BJ (cell line): Measurements from ENCODE around the gene MEDAG. TPM values are rescaled to one million over a fixed set of nuclear protein-coding genes. Genes with fewer than 3 reads are reported as not detected.

ENCODE experiments used
- CTCF ChIA-PET: fragments of 350-600 bp; formaldehyde crosslinking; extraction: SDS; loops from one replicate; lab custom pipeline; 2021; ENCODE audit warnings: antibody characterized with exemption, inconsistent platforms; lab: Yijun Ruan, JAX
- POLR2A ChIA-PET: fragments of 300-600 bp; sonication (Branson Sonifier 250); formaldehyde crosslinking; extraction: SDS; loops from one replicate; lab custom pipeline; 2021; ENCODE audit warnings: antibody characterized with exemption; lab: Charles Lee
- DNase-seq: peaks from one replicate; pipeline ENCODE4 v3.0.0-alpha.2; 2011; ENCODE audit warnings: low read depth
- H3K27me3 ChIP-seq: 2 replicates; pipeline ENCODE4 v1.6.0; 2011; ENCODE audit warnings: low read length; ENCODE audit not compliant: control insufficient read depth, insufficient read depth
- H3K36me3 ChIP-seq: 2 replicates; pipeline ENCODE4 v1.5.1; 2011; ENCODE audit warnings: low read length; ENCODE audit not compliant: control insufficient read depth, insufficient read depth
- H3K4me3 ChIP-seq: 2 replicates; pipeline ENCODE4 v1.5.1; 2011; ENCODE audit warnings: low read depth, mild to moderate bottlenecking, control low read depth, low read length
- CTCF ChIP-seq: IDR thresholded peaks from 2 replicates; pipeline ENCODE4 v1.5.1; 2011; ENCODE audit warnings: low read depth, mild to moderate bottlenecking, control low read depth, inconsistent platforms, low read length, moderate library complexity; ENCODE audit not compliant: insufficient read depth
- polyA minus RNA-seq: library from RNA; depleted of rRNA, polyadenylated mRNA; stranded (reverse); fragments of >200 nt; gene quantifications from 2 replicates; pipeline ENCODE4 v1.2.3, GENCODE V29; 2011; rRNA and poly(A)+ RNA removed
- polyA plus RNA-seq: library from polyadenylated mRNA; depleted of rRNA; stranded (reverse); fragments of >200 nt; gene quantifications from 2 replicates; pipeline ENCODE4 v1.2.3, GENCODE V29; 2011; rRNA removed

Gene MEDAG
- polyA plus RNA-seq: 0.87 and 0.97 TPM in 2 replicates
- polyA minus RNA-seq: 0.31 and 0.43 TPM in 2 replicates

DNA sequence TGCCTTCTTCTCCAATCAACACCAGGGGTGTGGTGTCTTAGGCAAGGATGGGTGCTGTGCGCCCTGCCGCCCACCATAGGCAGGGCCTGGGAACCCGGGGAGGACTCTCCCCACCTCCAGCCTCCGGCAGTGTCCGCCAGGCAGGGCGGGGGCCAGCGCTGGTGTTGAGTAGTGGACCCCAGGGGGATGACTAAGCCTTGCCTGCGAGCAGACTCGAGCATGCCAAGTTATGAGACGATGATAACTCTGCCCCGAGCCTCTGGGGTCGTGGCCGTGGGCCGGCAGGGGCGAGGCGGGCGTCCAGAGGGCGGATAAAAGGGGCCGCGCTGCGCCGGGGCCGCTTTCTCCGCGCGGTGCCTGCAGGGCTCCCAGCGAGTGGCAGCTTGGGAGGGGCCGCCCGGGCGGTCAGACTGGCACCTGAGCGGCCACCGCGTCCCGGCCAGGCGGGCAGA lies at the start of gene MEDAG:
Gene MEDAG (plus strand): TSS at position 340 of the 452 bp plus-strand sequence. CDS start 245 bp downstream, outside the sequence.
- no peak for TF ChIP-seq CTCF
- H3K36me3 ChIP-seq: no peaks in the 10 kb centered on the region
- H3K4me3 ChIP-seq: no peak within 1 kb of the TSS
- ChIA-PET CTCF (interaction anchor here (0.6 kb wide), 1 partner anchor 63 kb away, joined by 3 read pairs; no protein-coding TSS in a partner anchor), POLR2A (no interaction called here)
- H3K27me3 ChIP-seq: peaks cover 2% of the 10 kb centered on the region; the same call in 1 of the 2 replicates
- DNase-seq: no peak

DNA sequence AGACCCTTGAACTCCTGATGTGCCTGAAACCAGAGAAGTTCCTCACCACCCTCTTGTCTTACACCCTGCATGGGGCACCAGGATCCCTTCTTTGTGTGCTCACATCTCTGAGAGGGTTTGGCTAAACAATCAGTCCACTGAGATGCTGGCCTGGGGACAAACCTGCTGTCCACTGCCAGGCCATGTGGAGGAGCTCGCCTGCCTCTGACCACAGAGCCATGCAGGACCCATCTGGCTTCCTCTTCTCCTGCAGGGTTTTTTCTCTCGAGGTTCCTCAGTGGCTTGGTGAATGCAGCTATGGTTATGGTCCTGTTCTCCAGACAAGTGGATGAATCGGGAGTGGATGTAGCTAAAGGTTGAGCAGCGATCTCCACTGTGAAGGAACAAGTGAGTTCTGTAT lies 49.1 kb upstream of the MEDAG start:
- Histone ChIP-seq H3K27me3 (no peaks in the 10 kb centered on the region), H3K4me3 (no peak overlapping the region), H3K36me3 (no peaks in the 10 kb centered on the region)
- CTCF ChIA-PET: interaction anchor here (0.7 to 3.0 kb wide), 11 partner anchors 9 to 193 kb away, joined by 3 to 23 read pairs (median 4); partner anchors contain the start of gene TEX26
- DNase-seq: no peak
- POLR2A ChIA-PET: no interaction called here
- TF ChIP-seq CTCF: peak; percentile 36

DNA sequence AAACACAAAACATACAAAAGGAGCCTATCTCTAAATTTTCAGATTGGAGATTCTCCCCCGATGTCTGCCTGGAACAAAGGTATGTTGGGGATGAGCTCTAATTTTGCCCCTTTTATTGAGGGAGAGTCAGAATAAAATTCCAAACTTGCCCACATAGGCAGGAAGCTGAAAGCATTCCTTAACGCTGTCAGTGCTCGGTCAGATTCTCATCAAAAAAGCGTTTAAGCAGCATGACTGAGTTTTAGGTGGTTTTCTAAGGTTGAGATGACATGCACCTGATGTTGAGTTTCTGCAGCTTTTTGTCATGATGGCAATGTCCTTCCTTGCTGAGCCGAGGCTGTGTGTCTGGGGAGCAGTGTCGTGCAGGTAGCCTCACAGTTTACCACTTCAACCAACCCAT lies 48.4 kb upstream of the MEDAG start:
- Histone ChIP-seq H3K27me3 (no peaks in the 10 kb centered on the region), H3K4me3 (no peak overlapping the region), H3K36me3 (no peaks in the 10 kb centered on the region)
- TF ChIP-seq CTCF: no peak
- ChIA-PET POLR2A (no interaction called here), CTCF (interaction anchor here (0.7 to 3.0 kb wide), 10 partner anchors 8 to 192 kb away, joined by 3 to 23 read pairs (median 4); no protein-coding TSS in a partner anchor)
- no peak for DNase-seq

- Histone ChIP-seq H3K36me3 (no peaks in the 10 kb centered on the region), H3K4me3 (no peak overlapping the region), H3K27me3 (no peaks in the 10 kb centered on the region)
- CTCF ChIA-PET: no interaction called here
- DNase-seq: no peak
- no peak for TF ChIP-seq CTCF
- POLR2A ChIA-PET: no interaction called here
Observed at GRCh38 chr13:30859326-30859725, 46.7 kb upstream of the MEDAG start.

- TF ChIP-seq CTCF: no peak
- Histone ChIP-seq H3K36me3 (no peaks in the 10 kb centered on the region), H3K4me3 (no peak overlapping the region), H3K27me3 (no peaks in the 10 kb centered on the region)
- DNase-seq: no peak
- CTCF ChIA-PET: interaction anchor here (0.7 kb wide), 1 partner anchor 729 kb away, joined by 3 read pairs; no protein-coding TSS in a partner anchor
- POLR2A ChIA-PET: no interaction called here
Observed at GRCh38 chr13:30861163-30861562, 44.9 kb upstream of the MEDAG start.
